B cell (primary cell): ENCODE measurements around the gene MPL. TPM values are rescaled to one million over a fixed set of nuclear protein-coding genes. Genes with fewer than 3 reads are reported as not detected.

ENCODE experiments used
- ATAC-seq: fragments of 200-7000 bp; cut with Tn5 transposase; one replicate; pipeline ENCODE4 v1.10.0; 2021; ENCODE audit warnings: low read depth, mild to moderate bottlenecking, moderate number of reproducible peaks, moderate library complexity
- CTCF ChIA-PET: fragments of 350-600 bp; sonication (Branson Sonifier 250); formaldehyde crosslinking; loops from one replicate; lab custom pipeline; 2021; ENCODE audit warnings: antibody characterized with exemption, inconsistent platforms; lab: Charles Lee
- POLR2A ChIA-PET: fragments of 350-600 bp; sonication (Branson Sonifier 250); formaldehyde crosslinking; loops from one replicate; lab custom pipeline; 2021; ENCODE audit warnings: antibody characterized with exemption; lab: Charles Lee
- DNase-seq: peaks from one replicate; pipeline ENCODE4 v3.0.0; 2013
- H2AFZ ChIP-seq: 2 replicates; pipeline ENCODE4 v1.6.1; 2012; ENCODE audit warnings: mild to moderate bottlenecking, low read depth, low read length; ENCODE audit not compliant: insufficient read depth, poor library complexity, severe bottlenecking
- H3K27ac ChIP-seq, 2 donors: 1 replicate in 1 of 2; 2 replicates in 1 of 2; pipeline ENCODE4 v1.5.1; 2012 to 2013; ENCODE audit warnings: low read length in 2 of 2, mild to moderate bottlenecking in 2 of 2, moderate library complexity in 1 of 2
- H3K27me3 ChIP-seq, 4 experiments: fragments of 200-600 bp in 1 of 4; sonication (generic) in 1 of 4; replicated peaks in 1 of 4; 1 replicate in 2 of 4; 2 replicates in 2 of 4; pipeline versions ENCODE4 v1.6.1 to v1.7.0; 2013 to 2016; ENCODE audit warnings: low read length in 3 of 4, mild to moderate bottlenecking in 2 of 4, mixed read lengths in 1 of 4, moderate library complexity in 1 of 4; ENCODE audit not compliant: insufficient read depth in 4 of 4, control insufficient read depth in 3 of 4; ENCODE audit errors: control extremely low read depth in 1 of 4
- H3K36me3 ChIP-seq, 2 experiments: replicated peaks in 1 of 2; 1 replicate in 1 of 2; 2 replicates in 1 of 2; pipeline versions ENCODE4 v1.6.1 to v1.7.1; 2013; ENCODE audit warnings: low read length in 1 of 2; ENCODE audit not compliant: insufficient read depth in 2 of 2, control insufficient read depth in 1 of 2; ENCODE audit errors: control extremely low read depth in 1 of 2, extremely low read depth in 1 of 2
- H3K4me1 ChIP-seq, 2 donors: fragments of 200-600 bp in 1 of 2; sonication (generic) in 1 of 2; 1 replicate in 1 of 2; 2 replicates in 1 of 2; pipeline versions ENCODE4 v1.5.1 to v1.6.1; 2013 to 2017; ENCODE audit warnings: low read length in 2 of 2; ENCODE audit not compliant: control insufficient read depth in 2 of 2, insufficient read depth in 2 of 2
- H3K4me2 ChIP-seq: replicated peaks from 2 replicates; pipeline ENCODE3; 2012; ENCODE audit warnings: mild to moderate bottlenecking, low read depth, low read length; ENCODE audit not compliant: poor library complexity, severe bottlenecking
- H3K4me3 ChIP-seq, 5 experiments: fragments of 200-600 bp in 1 of 5; sonication (generic) in 1 of 5; 1 replicate in 3 of 5; 2 replicates in 2 of 5; pipeline versions ENCODE4 v1.5.1 to v1.7.0; 2011 to 2016; ENCODE audit warnings: low read length in 4 of 5, mild to moderate bottlenecking in 4 of 5, low read depth in 2 of 5, control low read depth in 1 of 5, moderate library complexity in 1 of 5; ENCODE audit not compliant: insufficient read depth in 1 of 5; ENCODE audit errors: control extremely low read depth in 1 of 5, extremely low read depth in 1 of 5
- H3K79me2 ChIP-seq: fragments of 200-600 bp; sonication (generic); one replicate; pipeline ENCODE4 v1.6.0; 2016; ENCODE audit warnings: low read length; ENCODE audit not compliant: control insufficient read depth, insufficient read depth
- H3K9ac ChIP-seq: fragments of 200-600 bp; sonication (generic); 2 replicates; pipeline ENCODE4 v1.6.1; 2017; ENCODE audit warnings: mild to moderate bottlenecking, low read length, moderate library complexity
- H3K9me3 ChIP-seq, 3 donors: one replicate each; pipeline versions ENCODE4 v1.6.1 to v1.7.1; 2013; ENCODE audit warnings: low read length in 2 of 3; ENCODE audit not compliant: control insufficient read depth in 2 of 3, insufficient read depth in 1 of 3; ENCODE audit errors: control extremely low read depth in 1 of 3
- H4K20me1 ChIP-seq: 2 replicates; pipeline ENCODE4 v1.6.0; 2012; ENCODE audit warnings: mild to moderate bottlenecking, low read length; ENCODE audit not compliant: insufficient read depth, control insufficient read depth, poor library complexity, severe bottlenecking
- H3K27ac Mint-ChIP-seq: one replicate; pipeline ENCODE4 v1.8.0; 2021; ENCODE audit warnings: mixed read lengths
- H3K27me3 Mint-ChIP-seq: one replicate; pipeline ENCODE4 v1.8.0; 2021; ENCODE audit warnings: mixed read lengths
- H3K4me1 Mint-ChIP-seq: one replicate; pipeline ENCODE4 v1.8.0; 2021; ENCODE audit warnings: mixed read lengths
- H3K4me3 Mint-ChIP-seq: one replicate; pipeline ENCODE4 v1.8.0; 2021; ENCODE audit warnings: mixed read lengths
- H3K9me3 Mint-ChIP-seq: one replicate; pipeline ENCODE4 v1.8.0; 2022; ENCODE audit warnings: mixed read lengths; ENCODE audit not compliant: insufficient read depth
- EZH2 ChIP-seq: IDR thresholded peaks from 2 replicates; pipeline ENCODE4 v1.6.1; 2012; ENCODE audit warnings: borderline replicate concordance, low read depth, mild to moderate bottlenecking, moderate library complexity, low read length; ENCODE audit not compliant: insufficient read depth, poor library complexity, severe bottlenecking
- WGBS: methylation state at CpG from one replicate; pipeline ENCODE4 v1.1.5; 2013; ENCODE audit warnings: missing lambda C conversion rate; ENCODE audit not compliant: insufficient coverage; 5-methylcytosine and 5-hydroxymethylcytosine counted together
- intact Hi-C: fragments of 100-400 bp; cut with micrococcal nuclease; formaldehyde crosslinking; loops from one replicate; pipeline ENCODE4 v1.10.0; 2022
- polyA plus RNA-seq: library from polyadenylated mRNA; depleted of rRNA; stranded (reverse); fragments of >200 nt; gene quantifications from 2 replicates; pipeline ENCODE4 v1.2.3, GENCODE V29; 2012
- total RNA-seq, 2 donors: library from RNA; stranded (reverse); fragments of 120-200 nt in 1 of 2; gene quantifications; 1 replicate in 1 of 2; 2 replicates in 1 of 2; pipeline versions ENCODE4 v1.2.3 to v1.2.4, GENCODE V29; 2013 to 2022
- TF ChIP-seq, protein P1 (sequence below): fragments of 200-600 bp; IDR thresholded peaks from one replicate; pipeline ENCODE4 v1.8.0; 2022; ENCODE audit warnings: antibody characterized with exemption, mild to moderate bottlenecking

The MPL gene
- total and polyA plus RNA-seq, 2 donors (not counting 1 experiment from before 2014, with no cell fraction given): not detected

DNA sequence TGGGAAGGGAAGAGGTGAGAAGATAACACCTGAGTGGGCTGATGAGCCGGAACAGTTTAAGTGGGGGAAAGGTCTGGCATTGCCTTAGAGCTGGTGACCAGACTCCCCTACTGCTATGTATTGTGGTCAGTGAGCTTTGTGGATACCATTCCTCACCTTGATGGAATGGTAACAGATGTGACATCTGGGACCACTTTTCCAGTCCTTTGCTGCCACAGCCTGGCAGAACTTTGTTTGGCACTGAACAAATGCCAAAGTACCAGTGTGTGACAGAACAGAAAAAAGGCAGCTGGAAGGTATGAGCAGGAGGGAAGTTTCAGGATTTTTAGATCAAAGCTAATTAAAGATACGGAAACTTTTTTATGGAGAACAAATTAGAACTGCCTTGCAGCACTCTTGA lies 45.8 kb downstream of the MPL start:
- peaks cover 4 to 5% of the 10 kb centered on the region in 2 donors for H3K4me1 ChIP-seq
- H3K4me3 Mint-ChIP-seq: no peak overlapping the region

DNA sequence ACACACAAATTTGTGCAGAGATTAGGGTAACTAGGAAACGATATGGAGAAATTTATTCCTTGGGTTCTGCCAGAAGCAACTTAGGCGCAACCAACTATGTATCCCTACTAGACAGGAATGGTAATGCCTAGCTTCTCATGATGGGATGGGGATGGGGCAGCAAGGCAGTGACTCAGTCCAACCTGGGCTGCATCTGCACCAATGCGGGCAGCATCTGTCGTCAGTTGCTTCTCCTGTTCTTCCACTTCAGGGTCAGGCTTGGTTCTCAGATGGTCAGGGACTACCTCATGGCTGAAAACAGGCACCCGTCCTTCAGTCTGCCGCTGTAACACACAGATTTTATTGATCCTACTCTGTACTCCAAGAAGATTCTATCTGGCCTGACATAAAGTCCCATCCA lies 49.1 kb downstream of the MPL start:
- CTCF ChIA-PET: interaction anchor here (4.1 kb wide), 1 partner anchor 28 kb away, joined by 17 read pairs; no protein-coding TSS in a partner anchor
- TF ChIP-seq, protein P1, sequence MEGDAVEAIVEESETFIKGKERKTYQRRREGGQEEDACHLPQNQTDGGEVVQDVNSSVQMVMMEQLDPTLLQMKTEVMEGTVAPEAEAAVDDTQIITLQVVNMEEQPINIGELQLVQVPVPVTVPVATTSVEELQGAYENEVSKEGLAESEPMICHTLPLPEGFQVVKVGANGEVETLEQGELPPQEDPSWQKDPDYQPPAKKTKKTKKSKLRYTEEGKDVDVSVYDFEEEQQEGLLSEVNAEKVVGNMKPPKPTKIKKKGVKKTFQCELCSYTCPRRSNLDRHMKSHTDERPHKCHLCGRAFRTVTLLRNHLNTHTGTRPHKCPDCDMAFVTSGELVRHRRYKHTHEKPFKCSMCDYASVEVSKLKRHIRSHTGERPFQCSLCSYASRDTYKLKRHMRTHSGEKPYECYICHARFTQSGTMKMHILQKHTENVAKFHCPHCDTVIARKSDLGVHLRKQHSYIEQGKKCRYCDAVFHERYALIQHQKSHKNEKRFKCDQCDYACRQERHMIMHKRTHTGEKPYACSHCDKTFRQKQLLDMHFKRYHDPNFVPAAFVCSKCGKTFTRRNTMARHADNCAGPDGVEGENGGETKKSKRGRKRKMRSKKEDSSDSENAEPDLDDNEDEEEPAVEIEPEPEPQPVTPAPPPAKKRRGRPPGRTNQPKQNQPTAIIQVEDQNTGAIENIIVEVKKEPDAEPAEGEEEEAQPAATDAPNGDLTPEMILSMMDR: no peak
- DNase-seq (no peak), ATAC-seq (no peak)
- POLR2A ChIA-PET: no interaction called here
- no peak overlapping the region for H3K4me2 ChIP-seq
- peaks cover 32% of the 10 kb centered on the region for H3K79me2 ChIP-seq
- no peak overlapping the region for H2AFZ ChIP-seq
- no peak overlapping the region for H3K4me3 ChIP-seq
- intact Hi-C loops: no loop called here
- no peaks in the 10 kb centered on the region for H3K27me3 ChIP-seq
- H3K9me3 ChIP-seq: no peaks in the 10 kb centered on the region
- 95% methylated on average over 6 of the region's 6 CpGs for WGBS
- H3K4me1 Mint-ChIP-seq: peaks cover 35% of the 10 kb centered on the region
- H4K20me1 ChIP-seq: peaks cover 15% of the 10 kb centered on the region
- no peak overlapping the region for H3K27ac Mint-ChIP-seq
- H3K9me3 Mint-ChIP-seq: no peaks in the 10 kb centered on the region
- no peak overlapping the region for H3K4me3 Mint-ChIP-seq
- no peak overlapping the region for H3K27ac ChIP-seq
- H3K4me1 ChIP-seq: peaks cover 20 to 24% of the 10 kb centered on the region in 2 donors
- H3K27me3 Mint-ChIP-seq: no peaks in the 10 kb centered on the region
- peaks cover 3 to 61% of the 10 kb centered on the region in 2 experiments for H3K36me3 ChIP-seq
- H3K9ac ChIP-seq: no peak overlapping the region

More for the DNA sequence above, 45.8 kb downstream of the MPL start:
- Histone ChIP-seq H3K79me2 (peaks cover 2% of the 10 kb centered on the region), H3K4me3 (no peak overlapping the region), H3K36me3 (peaks cover 3 to 65% of the 10 kb centered on the region in 2 experiments), H3K9ac (no peak overlapping the region), H4K20me1 (peaks cover 10% of the 10 kb centered on the region), H3K4me2 (no peak overlapping the region), H2AFZ (no peak overlapping the region), H3K27ac (no peak overlapping the region), H3K27me3 (no peaks in the 10 kb centered on the region), H3K9me3 (no peaks in the 10 kb centered on the region)
- ChIA-PET CTCF (interaction anchor here (0.8 to 2.2 kb wide), 6 partner anchors 15 to 310 kb away, joined by 3 to 8 read pairs (median 3); no protein-coding TSS in a partner anchor), POLR2A (no interaction called here)
- DNase-seq (no peak), ATAC-seq (no peak)
- Mint-ChIP-seq H3K4me1 (peaks cover 10% of the 10 kb centered on the region), H3K9me3 (no peaks in the 10 kb centered on the region), H3K27ac (no peak overlapping the region), H3K27me3 (no peaks in the 10 kb centered on the region)
- TF ChIP-seq, protein P1: no peak
- TF ChIP-seq EZH2: no peak
- intact Hi-C loops: no loop called here
- WGBS: 100% methylated on average over 1 of the region's 2 CpGs
